Measurements from ENCODE around the gene SKAP1. TPM values are rescaled to one million over a fixed set of nuclear protein-coding genes. Genes with fewer than 3 reads are reported as not detected.

The SKAP1 gene
- total and polyA plus RNA-seq, 2 donors (not counting 1 experiment from before 2014, with no cell fraction given) = not detected

- Histone ChIP-seq H2AFZ (ENCODE audit: low read length) (no peak overlapping the region), H3K27ac (ENCODE audit: insufficient read depth, low read length) (no peak overlapping the region), H3K9me3 (ENCODE audit: control insufficient read depth, insufficient read depth, low read depth, low read length) (no peaks in the 10 kb centered on the region), H3K4me3 (replicated peaks in 1 of 4; ENCODE audit: control extremely low read depth in 1 of 4, insufficient read depth in 1 of 4, low read depth in 3 of 4, low read length in 4 of 4) (no peak overlapping the region), H3K9ac (ENCODE audit: insufficient read depth, low read length) (no peak overlapping the region), H3K79me2 (ENCODE audit: control insufficient read depth, insufficient read depth, low read length) (no peaks in the 10 kb centered on the region), H3K36me3 (ENCODE audit: control insufficient read depth, insufficient read depth, low read length) (no peaks in the 10 kb centered on the region), H3K4me2 (ENCODE audit: extremely low read depth, insufficient read depth, low read length) (no peak overlapping the region), H3K4me1 (ENCODE audit: control insufficient read depth, extremely low read depth, insufficient read depth, low read length) (no peaks in the 10 kb centered on the region), H3K27me3 (ENCODE audit: control insufficient read depth, insufficient read depth, low read length) (peaks cover 40% of the 10 kb centered on the region), H4K20me1 (ENCODE audit: control insufficient read depth, extremely low read depth, insufficient read depth, low read length) (no peaks in the 10 kb centered on the region)
- TF ChIP-seq CTCF (conservative IDR thresholded peaks at IDR 0.05 in 1 of 2, IDR thresholded peaks at IDR 0.05 in 1 of 2; ENCODE audit: low read depth in 1 of 2, low read length in 2 of 2) (peak; percentile 39 to 51), EZH2 (IDR thresholded peaks at IDR 0.05; ENCODE audit: low read length, missing control alignments) (no peak)
- DNase-seq (ENCODE audit: low read depth in 2 of 2) = peak; percentile 35 to 71
Observed at GRCh38 chr17:48153691-48154358, 276.2 kb downstream of the SKAP1 start.

GRCh38 chr17:48152289-48152688, 277.7 kb downstream of the SKAP1 start:
- no peak overlapping the region for H3K4me2 ChIP-seq (ENCODE audit: extremely low read depth, insufficient read depth, low read length)
- H4K20me1 ChIP-seq (ENCODE audit: control insufficient read depth, extremely low read depth, insufficient read depth, low read length) = no peaks in the 10 kb centered on the region
- no peak overlapping the region for H3K27ac ChIP-seq (ENCODE audit: insufficient read depth, low read length)
- DNase-seq (ENCODE audit: low read depth in 2 of 2) = no peak
- no peaks in the 10 kb centered on the region for H3K4me1 ChIP-seq (ENCODE audit: control insufficient read depth, extremely low read depth, insufficient read depth, low read length)
- H3K79me2 ChIP-seq (ENCODE audit: control insufficient read depth, insufficient read depth, low read length) = no peaks in the 10 kb centered on the region
- H3K4me3 ChIP-seq (replicated peaks in 1 of 4; ENCODE audit: control extremely low read depth in 1 of 4, insufficient read depth in 1 of 4, low read depth in 3 of 4, low read length in 4 of 4) = no peak overlapping the region
- H3K27me3 ChIP-seq (ENCODE audit: control insufficient read depth, insufficient read depth, low read length) = peaks cover 51% of the 10 kb centered on the region
- no peak overlapping the region for H2AFZ ChIP-seq (ENCODE audit: low read length)
- TF ChIP-seq EZH2 (IDR thresholded peaks at IDR 0.05; ENCODE audit: low read length, missing control alignments) (no peak), CTCF (conservative IDR thresholded peaks at IDR 0.05 in 1 of 2, IDR thresholded peaks at IDR 0.05 in 1 of 2; ENCODE audit: low read depth in 1 of 2, low read length in 2 of 2) (no peak)
- H3K9me3 ChIP-seq (ENCODE audit: control insufficient read depth, insufficient read depth, low read depth, low read length) = no peaks in the 10 kb centered on the region
- H3K9ac ChIP-seq (ENCODE audit: insufficient read depth, low read length) = no peak overlapping the region
- H3K36me3 ChIP-seq (ENCODE audit: control insufficient read depth, insufficient read depth, low read length) = no peaks in the 10 kb centered on the region

GRCh38 chr17:48151220-48151619, 278.8 kb downstream of the SKAP1 start:
- Histone ChIP-seq H3K79me2 (ENCODE audit: control insufficient read depth, insufficient read depth, low read length) (no peaks in the 10 kb centered on the region), H3K4me3 (replicated peaks in 1 of 4; ENCODE audit: control extremely low read depth in 1 of 4, insufficient read depth in 1 of 4, low read depth in 3 of 4, low read length in 4 of 4) (no peak overlapping the region), H3K27me3 (ENCODE audit: control insufficient read depth, insufficient read depth, low read length) (peaks cover 55% of the 10 kb centered on the region), H3K4me1 (ENCODE audit: control insufficient read depth, extremely low read depth, insufficient read depth, low read length) (no peaks in the 10 kb centered on the region), H3K9ac (ENCODE audit: insufficient read depth, low read length) (no peak overlapping the region), H3K27ac (ENCODE audit: insufficient read depth, low read length) (no peak overlapping the region), H4K20me1 (ENCODE audit: control insufficient read depth, extremely low read depth, insufficient read depth, low read length) (no peaks in the 10 kb centered on the region), H2AFZ (ENCODE audit: low read length) (no peak overlapping the region), H3K36me3 (ENCODE audit: control insufficient read depth, insufficient read depth, low read length) (no peaks in the 10 kb centered on the region), H3K4me2 (ENCODE audit: extremely low read depth, insufficient read depth, low read length) (no peak overlapping the region), H3K9me3 (ENCODE audit: control insufficient read depth, insufficient read depth, low read depth, low read length) (no peaks in the 10 kb centered on the region)
- no peak for TF ChIP-seq EZH2 (IDR thresholded peaks at IDR 0.05; ENCODE audit: low read length, missing control alignments)
- TF ChIP-seq CTCF (conservative IDR thresholded peaks at IDR 0.05 in 1 of 2, IDR thresholded peaks at IDR 0.05 in 1 of 2; ENCODE audit: low read depth in 1 of 2, low read length in 2 of 2) = no peak
- DNase-seq (ENCODE audit: low read depth in 2 of 2) = no peak
